NT2/D1 (cell line): ENCODE data around the gene COL9A3.
A peak's percentile ranks its signal among the peaks of the same experiment; 100 is the strongest.

Source experiments
- DNase-seq: peaks from one replicate; pipeline ENCODE4 v3.0.0-alpha.2; 2011; ENCODE audit warnings: low read depth, low spot score
- H3K27me3 ChIP-seq: 2 replicates; pipeline ENCODE4 v1.6.0; 2011; ENCODE audit warnings: mild to moderate bottlenecking; ENCODE audit not compliant: insufficient read length, insufficient read depth
- H3K36me3 ChIP-seq: 2 replicates; pipeline ENCODE4 v1.6.1; 2011; ENCODE audit warnings: mild to moderate bottlenecking, low read length, mixed read lengths; ENCODE audit not compliant: insufficient read depth, insufficient read length
- H3K4me1 ChIP-seq: 2 replicates; pipeline ENCODE4 v1.5.1; 2011; ENCODE audit not compliant: insufficient read depth, insufficient read length
- H3K4me3 ChIP-seq: 2 replicates; pipeline ENCODE4 v1.5.1; 2011; ENCODE audit warnings: low read depth; ENCODE audit not compliant: insufficient read length
- H3K9ac ChIP-seq: 2 replicates; pipeline ENCODE4 v1.6.0; 2011; ENCODE audit warnings: low read depth; ENCODE audit not compliant: insufficient read length
- H3K9me3 ChIP-seq: 2 replicates; pipeline ENCODE4 v1.5.1; 2011; ENCODE audit warnings: mild to moderate bottlenecking, low read length; ENCODE audit not compliant: insufficient read depth
- SUZ12 ChIP-seq: IDR thresholded peaks from 2 replicates; pipeline ENCODE4 v1.6.1; 2011; ENCODE audit not compliant: insufficient read length, insufficient read depth; ENCODE audit errors: extremely low read depth
- YY1 ChIP-seq: IDR thresholded peaks from 2 replicates; pipeline ENCODE4 v1.6.1; 2011; ENCODE audit not compliant: insufficient read length, insufficient read depth
- ZNF274 ChIP-seq: IDR thresholded peaks from 2 replicates; pipeline ENCODE4 v1.6.1; 2011; ENCODE audit warnings: mild to moderate bottlenecking, low read depth, low read length

Gene COL9A3

DNA sequence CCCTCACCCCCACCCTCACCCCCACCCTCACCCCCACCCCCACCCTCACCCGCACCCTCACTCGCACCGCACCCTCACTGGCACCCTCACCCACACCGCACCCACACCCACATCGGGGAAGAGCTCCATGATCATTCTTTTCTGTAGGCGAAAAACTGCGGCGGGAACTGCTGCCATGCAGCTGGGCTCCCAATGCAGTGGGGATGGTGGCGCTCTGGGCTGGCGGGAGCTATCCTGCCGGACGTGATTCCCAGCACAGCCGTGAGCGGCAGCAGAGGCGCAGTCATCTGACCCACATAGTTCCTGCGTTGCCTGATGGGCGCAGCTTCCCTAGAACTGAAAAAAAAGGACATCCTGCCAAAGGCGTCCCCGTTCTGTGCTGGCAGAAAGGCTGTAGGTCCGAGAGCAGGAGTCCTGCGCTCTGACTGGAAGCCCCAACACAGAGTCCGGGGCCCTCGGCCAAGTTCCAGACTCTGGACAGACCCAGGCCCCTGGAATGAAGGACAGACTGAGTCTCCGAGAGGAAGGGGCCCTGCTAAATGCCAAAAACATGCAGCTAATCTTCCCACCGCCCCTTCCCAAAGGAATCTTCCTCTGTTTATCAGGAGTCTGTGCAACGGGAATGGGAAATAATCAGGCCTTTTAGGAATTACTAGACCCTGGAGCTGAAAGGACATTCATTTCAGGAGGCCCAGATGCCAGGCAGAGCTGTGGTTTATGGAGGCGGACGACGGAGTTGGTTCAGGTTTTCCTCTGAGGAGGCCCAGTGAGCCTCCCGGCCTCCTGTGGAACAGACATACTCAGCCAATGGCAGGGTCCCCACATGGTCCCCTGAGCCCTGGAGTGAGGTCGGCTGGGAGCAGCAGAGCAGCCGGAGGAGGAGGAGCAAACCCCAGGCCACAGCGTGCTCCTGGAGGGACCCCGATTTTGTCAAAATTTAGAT is 58.8 kb downstream of the COL9A3 start:
- H3K9ac ChIP-seq, result peak overlapping the region; percentile 8

DNA sequence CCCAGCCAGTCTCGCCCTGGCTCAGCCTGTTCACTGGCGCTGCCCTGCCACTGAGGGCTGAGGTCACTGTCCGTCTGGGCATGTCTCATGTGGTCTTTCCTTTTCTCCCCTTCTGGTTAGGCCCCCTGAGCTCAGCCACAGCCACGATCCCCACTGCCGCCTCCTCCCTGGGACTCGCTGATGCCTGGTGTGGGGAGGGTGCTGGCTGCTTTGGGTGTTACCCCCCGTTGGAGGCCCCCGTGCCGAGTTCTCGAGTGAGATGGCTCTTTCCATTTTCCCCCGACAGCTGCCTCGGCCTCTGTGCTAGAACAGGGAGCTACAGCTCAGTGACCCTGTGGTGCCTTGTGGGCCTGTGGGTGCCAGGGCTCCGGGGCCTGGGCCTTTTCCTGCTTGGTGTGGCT is 59.7 kb downstream of the COL9A3 start:
- Histone ChIP-seq H3K9ac (no peak overlapping the region), H3K36me3 (peaks cover 30% of the 10 kb centered on the region), H3K27me3 (no peaks in the 10 kb centered on the region), H3K9me3 (no peaks in the 10 kb centered on the region), H3K4me1 (peaks cover 6% of the 10 kb centered on the region), H3K4me3 (no peak overlapping the region)
- DNase-seq, result no peak
- no peak for TF ChIP-seq SUZ12
- no peak for TF ChIP-seq YY1
- TF ChIP-seq ZNF274, result no peak

More for the DNA sequence above, 58.8 kb downstream of the COL9A3 start:
- H3K36me3 ChIP-seq, result peaks cover 22% of the 10 kb centered on the region
- peaks cover 6% of the 10 kb centered on the region for H3K4me1 ChIP-seq
- no peak for DNase-seq
- no peak overlapping the region for H3K4me3 ChIP-seq
- H3K27me3 ChIP-seq, result no peaks in the 10 kb centered on the region
- TF ChIP-seq YY1, result no peak
- H3K9me3 ChIP-seq, result no peaks in the 10 kb centered on the region

DNA sequence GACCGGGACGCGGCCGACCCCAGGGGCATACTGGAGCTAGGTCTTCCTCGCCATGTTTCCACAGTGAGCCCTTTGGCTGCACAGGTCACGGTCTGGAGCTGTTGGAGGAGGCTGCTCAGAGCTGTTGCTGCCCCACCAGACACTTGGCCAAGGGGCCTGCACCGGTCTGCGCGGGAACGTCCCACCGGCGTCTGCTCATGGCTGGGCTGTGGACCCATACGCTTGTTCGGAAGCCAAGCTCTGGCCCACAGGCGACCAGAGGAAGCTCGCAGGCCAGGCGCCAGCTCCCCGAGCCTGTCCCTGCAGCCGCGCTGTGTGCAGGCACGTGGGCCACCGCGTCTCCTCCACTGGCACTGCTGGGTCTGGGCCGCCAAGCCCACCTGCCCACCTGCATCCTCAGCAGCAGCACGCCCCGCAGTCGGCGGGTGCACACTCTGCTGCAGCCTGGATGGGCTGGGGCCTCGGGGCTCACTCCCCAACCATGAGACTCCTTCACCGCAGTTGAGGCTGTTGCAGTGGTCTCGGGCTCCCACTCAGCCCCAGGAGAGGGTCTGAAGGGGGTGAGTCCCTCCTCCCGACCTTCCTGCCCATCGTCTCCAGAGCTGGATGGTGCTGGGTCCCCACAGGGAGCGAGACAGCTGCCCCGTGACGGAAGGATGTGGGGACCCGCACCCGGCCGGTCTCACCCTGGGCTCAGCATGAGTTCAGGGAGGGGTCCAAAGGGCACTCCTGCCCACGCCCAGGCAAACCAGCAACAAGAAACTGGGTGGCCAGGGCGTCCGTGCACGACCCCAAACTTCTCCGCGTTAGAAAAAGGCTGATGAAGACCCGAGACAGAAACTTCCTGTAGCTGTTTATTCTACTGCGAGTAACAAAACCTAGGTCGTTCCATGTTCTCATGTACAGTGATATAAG is 60.3 kb downstream of the COL9A3 start:
- Histone ChIP-seq H3K9me3 (no peaks in the 10 kb centered on the region), H3K36me3 (peaks cover 37% of the 10 kb centered on the region), H3K27me3 (no peaks in the 10 kb centered on the region), H3K4me1 (peaks cover 6% of the 10 kb centered on the region), H3K4me3 (no peak overlapping the region), H3K9ac (no peak overlapping the region)
- no peak for DNase-seq
- TF ChIP-seq YY1 (no peak), SUZ12 (no peak), ZNF274 (no peak)

DNA sequence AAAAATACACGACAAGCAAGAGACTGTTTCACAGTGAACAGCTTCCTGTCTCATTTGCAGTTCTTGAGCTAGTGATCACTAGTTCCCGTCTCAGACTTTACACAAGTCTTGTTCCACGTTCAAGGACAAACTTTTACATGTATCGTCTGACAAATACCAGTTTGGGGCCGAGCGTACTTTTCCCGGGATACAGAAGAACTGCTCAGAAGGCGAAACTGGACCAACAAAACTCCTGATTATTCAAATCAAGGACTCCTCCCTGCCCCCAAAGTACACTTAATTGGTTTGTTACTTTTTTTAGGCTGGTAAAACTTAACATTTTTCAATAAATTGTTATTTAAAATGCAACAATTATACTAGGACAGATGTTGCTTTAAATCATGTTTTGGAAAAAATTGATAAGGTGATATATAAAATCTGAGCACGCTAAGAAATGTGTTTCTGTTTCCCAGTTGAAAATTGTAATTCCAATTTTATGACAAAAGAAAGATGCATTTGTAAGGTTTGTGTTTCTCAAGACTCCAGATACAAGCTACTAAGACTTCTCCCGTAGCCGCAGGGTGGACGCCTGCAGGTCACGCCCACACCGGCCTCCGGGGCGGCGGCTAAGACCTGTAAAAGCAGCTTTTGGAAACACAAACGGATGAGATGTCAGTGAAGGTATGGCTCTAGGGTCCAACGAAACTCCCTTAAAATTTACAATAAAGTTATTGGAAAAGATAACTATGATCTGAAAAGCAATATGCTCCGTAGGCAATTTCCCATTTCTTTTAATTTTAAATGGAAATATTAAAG is 61.6 kb downstream of the COL9A3 start:
- DNase-seq, result no peak
- Histone ChIP-seq H3K4me3 (no peak overlapping the region), H3K9me3 (no peaks in the 10 kb centered on the region), H3K4me1 (peaks cover 6% of the 10 kb centered on the region), H3K9ac (no peak overlapping the region), H3K27me3 (no peaks in the 10 kb centered on the region), H3K36me3 (peaks cover 41% of the 10 kb centered on the region)
- TF ChIP-seq YY1 (no peak), SUZ12 (no peak), ZNF274 (no peak)

DNA sequence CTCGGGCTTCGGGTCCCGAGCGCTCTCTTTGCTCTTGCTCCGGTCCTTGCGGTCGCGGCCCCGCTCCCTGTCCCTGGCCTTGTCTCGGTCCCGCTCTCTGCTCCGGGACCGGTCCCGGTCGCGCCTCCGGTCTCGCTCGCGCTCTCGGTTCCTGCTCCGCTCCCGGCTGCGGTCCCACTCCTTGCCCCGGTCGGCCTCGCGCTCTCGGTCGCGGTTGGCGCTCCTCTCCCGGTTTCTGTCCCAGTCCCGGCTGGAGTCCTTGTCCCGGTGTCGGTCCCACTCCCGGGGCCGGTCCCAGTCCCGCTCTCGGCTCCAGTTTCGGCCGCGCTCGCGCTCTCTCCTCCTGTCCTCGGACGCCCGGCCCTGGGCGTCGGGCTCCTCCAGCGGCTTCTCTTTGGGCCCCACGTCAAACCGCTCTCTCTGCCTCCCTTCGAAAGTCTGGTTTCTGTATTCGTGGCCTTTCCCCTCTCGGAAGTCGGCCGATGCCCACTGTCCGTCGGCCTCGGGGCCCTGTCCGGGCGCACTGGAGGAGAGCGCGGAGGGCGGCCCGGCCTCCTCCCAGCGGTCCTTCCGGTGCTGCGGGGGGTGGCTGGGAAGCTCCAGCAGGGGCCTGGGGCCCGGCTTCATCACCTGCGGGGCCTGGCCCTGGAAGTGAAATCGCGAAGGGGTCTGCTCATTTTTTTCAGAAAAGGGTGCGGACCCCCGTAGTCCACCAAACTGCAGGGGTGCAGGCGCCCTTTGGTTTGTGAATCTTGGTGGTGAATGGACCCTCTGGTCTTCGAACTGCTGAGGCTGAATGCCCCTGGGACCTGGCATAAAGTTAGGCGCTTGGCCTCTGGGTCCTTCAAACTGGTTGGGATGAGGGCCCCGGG is 62.7 kb downstream of the COL9A3 start:
- Histone ChIP-seq H3K36me3 (peaks cover 41% of the 10 kb centered on the region), H3K4me3 (no peak overlapping the region), H3K4me1 (peaks cover 6% of the 10 kb centered on the region), H3K27me3 (no peaks in the 10 kb centered on the region), H3K9me3 (no peaks in the 10 kb centered on the region), H3K9ac (no peak overlapping the region)
- DNase-seq, result no peak
- TF ChIP-seq ZNF274 (no peak), YY1 (no peak), SUZ12 (no peak)

DNA sequence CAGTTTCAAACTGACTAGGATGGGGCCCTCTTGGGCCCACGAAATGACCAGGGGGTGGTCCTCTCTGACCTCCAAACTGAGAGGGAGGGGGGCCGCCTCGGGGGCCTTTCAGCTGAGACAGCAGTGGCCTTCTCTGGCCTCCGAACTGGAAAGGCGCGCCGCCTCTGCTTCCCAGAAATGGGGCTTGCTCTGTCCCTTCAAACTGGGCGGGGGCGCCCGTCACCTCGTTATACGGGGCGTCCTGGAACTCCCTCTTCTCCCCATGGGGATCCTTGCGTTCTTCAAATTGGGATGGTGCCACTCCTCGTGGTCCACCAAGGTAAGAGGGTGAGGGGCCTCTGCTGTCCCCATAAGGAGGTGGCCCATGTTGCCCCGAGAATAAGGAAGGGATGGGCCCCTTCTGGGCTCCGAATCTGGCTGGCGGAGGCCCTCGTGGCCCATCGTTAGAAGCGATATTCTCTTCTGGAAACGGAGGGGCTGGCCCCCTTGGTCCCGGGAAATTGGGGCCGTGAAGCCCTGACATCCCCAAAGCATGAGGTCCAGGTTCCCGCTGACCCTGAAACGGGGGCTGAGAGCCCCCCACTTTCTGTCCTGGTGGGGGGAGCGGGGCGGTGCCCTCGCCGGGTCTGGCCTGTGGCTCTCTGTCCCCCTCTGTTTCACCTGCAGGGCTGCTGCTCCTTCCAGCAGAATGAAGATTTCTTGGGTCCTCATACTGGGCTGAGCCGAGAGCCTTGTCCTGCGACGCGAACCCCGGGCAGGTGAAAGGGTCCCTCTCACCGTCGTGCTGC is 63.5 kb downstream of the COL9A3 start:
- Histone ChIP-seq H3K36me3 (peaks cover 46% of the 10 kb centered on the region), H3K9me3 (no peaks in the 10 kb centered on the region), H3K9ac (no peak overlapping the region), H3K4me3 (no peak overlapping the region), H3K4me1 (peaks cover 3% of the 10 kb centered on the region), H3K27me3 (no peaks in the 10 kb centered on the region)
- no peak for DNase-seq
- TF ChIP-seq YY1 (no peak), ZNF274 (no peak), SUZ12 (no peak)
